ENCODE measurements around the gene INHBA.

Gene INHBA

GRCh38 chr7:41711283-41712064 is 8.6 kb upstream of the INHBA start:
- DNase-seq (ENCODE audit: low read depth): no peak

GRCh38 chr7:41710838-41711237 is 7.9 kb upstream of the INHBA start:
- no peak for DNase-seq (ENCODE audit: low read depth)

- DNase-seq (ENCODE audit: low read depth): no peak
Measured at GRCh38 chr7:41709621-41710020, 6.7 kb upstream of the INHBA start.

- no peak for DNase-seq (ENCODE audit: low read depth)
Measured at GRCh38 chr7:41708581-41709358, 5.9 kb upstream of the INHBA start.

- no peak for DNase-seq (ENCODE audit: low read depth)
Measured at GRCh38 chr7:41706228-41706930, 3.5 kb upstream of the INHBA start.

GRCh38 chr7:41705109-41705901 is 2.4 kb upstream of the INHBA start:
- peak; percentile 49 for DNase-seq (ENCODE audit: low read depth)

- DNase-seq (ENCODE audit: low read depth): no peak
Measured at GRCh38 chr7:41701068-41701941, 1.6 kb downstream of the INHBA start.

GRCh38 chr7:41700044-41700471 is 2.8 kb downstream of the INHBA start:
- no peak for DNase-seq (ENCODE audit: low read depth)

- DNase-seq (ENCODE audit: low read depth): no peak
Measured at GRCh38 chr7:41699516-41699915, 3.4 kb downstream of the INHBA start.

- no peak for DNase-seq (ENCODE audit: low read depth)
Measured at GRCh38 chr7:41698726-41699125, 4.2 kb downstream of the INHBA start.

GRCh38 chr7:41698114-41698513 is 4.8 kb downstream of the INHBA start:
- DNase-seq (ENCODE audit: low read depth): no peak

- DNase-seq (ENCODE audit: low read depth): no peak
Measured at GRCh38 chr7:41696323-41696916, 6.5 kb downstream of the INHBA start.

GRCh38 chr7:41695661-41696322 is 7.1 kb downstream of the INHBA start:
- no peak for DNase-seq (ENCODE audit: low read depth)

GRCh38 chr7:41694495-41694894 is 8.4 kb downstream of the INHBA start:
- DNase-seq (ENCODE audit: low read depth): no peak

- DNase-seq (ENCODE audit: low read depth): no peak
Measured at GRCh38 chr7:41693150-41693997, 9.5 kb downstream of the INHBA start.

- DNase-seq (ENCODE audit: low read depth): no peak
Measured at GRCh38 chr7:41692251-41692650, 10.6 kb downstream of the INHBA start.

GRCh38 chr7:41691286-41692190 is 11.4 kb downstream of the INHBA start:
- DNase-seq (ENCODE audit: low read depth): no peak

GRCh38 chr7:41689815-41690214 is 13.1 kb downstream of the INHBA start:
- no peak for DNase-seq (ENCODE audit: low read depth)
